ENCODE data around the gene GPRASP2.
"Not testable (repeated sequence)": the region's sequence is repeated elsewhere in the genome, so short reads cannot be mapped to it uniquely, and the experiment has no call there.

GPRASP2 gene

DNA sequence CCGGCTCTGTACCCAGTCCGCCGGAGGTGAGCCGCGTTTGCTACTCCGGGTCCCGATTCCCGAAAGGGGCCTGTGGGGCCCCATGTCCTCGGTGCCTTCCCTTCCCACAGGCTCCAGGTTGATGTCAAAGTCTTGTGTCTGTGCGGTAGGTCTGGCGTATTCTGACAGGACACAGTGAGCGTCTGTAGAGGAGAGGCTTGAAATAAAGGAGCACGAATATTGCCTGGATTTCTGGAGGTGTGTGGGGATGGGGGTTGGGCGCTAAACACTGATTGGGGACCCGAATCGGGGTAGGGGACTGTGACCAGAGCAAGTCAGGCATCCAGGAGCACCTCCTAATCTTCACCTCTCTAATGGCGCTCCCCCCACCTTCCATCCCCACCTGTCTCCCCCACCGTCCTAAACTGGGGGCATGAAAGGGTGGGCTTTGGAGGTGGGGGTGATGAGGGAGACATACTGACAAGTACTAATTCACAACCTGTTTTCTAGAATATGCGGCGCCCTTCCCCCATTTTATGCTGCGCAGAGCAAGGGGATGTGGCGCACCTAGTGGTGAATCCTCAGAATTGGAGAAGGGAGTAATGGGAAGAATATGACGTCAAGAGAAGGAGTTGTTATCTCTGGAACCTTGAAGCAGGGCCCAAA is 855 bp downstream of the GPRASP2 start:
- Histone ChIP-seq H3K4me1 (ENCODE audit: insufficient read depth, low read length) (no peaks in the 10 kb centered on the region), H3K9me3 (ENCODE audit: low read length) (no peaks in the 10 kb centered on the region), H3K27me3 (ENCODE audit: control insufficient read depth in 1 of 2, insufficient read depth in 2 of 2, low read length in 2 of 2) (no peaks in the 10 kb centered on the region), H3K27ac (ENCODE audit: low read depth, low read length) (peak overlapping the region; percentile 81), H3K36me3 (ENCODE audit: insufficient read depth, low read length) (no peaks in the 10 kb centered on the region), H3K9ac (ENCODE audit: low read length) (peak overlapping the region; percentile 89), H3K4me3 (ENCODE audit: low read depth in 1 of 2, low read length in 2 of 2) (peak overlapping the region; percentile 77 to 78)

DNA sequence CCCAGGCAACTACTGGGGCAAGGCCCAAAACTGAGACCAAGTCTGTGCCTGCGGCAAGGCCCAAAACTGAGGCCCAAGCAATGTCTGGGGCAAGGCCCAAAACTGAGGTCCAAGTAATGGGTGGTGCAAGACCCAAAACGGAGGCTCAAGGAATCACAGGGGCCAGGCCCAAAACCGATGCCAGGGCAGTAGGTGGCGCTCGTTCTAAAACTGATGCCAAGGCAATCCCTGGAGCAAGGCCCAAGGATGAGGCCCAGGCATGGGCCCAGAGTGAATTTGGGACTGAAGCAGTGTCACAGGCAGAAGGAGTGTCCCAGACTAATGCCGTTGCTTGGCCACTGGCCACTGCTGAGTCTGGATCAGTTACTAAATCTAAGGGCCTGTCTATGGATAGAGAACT is 2.7 kb downstream of the GPRASP2 start:
- Histone ChIP-seq H3K27ac (ENCODE audit: low read depth, low read length) (no peak overlapping the region), H3K4me3 (ENCODE audit: low read depth in 1 of 2, low read length in 2 of 2) (no peak overlapping the region)

DNA sequence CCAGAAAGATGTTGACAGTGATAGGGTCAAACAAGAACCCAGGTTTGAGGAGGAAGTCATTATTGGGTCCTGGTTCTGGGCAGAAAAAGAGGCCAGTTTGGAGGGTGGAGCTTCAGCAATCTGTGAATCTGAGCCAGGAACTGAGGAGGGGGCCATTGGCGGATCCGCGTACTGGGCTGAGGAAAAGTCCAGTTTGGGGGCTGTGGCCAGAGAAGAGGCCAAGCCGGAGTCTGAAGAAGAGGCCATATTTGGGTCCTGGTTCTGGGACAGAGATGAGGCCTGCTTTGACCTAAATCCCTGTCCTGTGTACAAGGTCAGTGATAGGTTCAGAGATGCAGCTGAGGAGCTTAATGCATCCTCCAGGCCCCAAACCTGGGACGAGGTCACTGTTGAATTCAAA is 3.7 kb downstream of the GPRASP2 start:
- Histone ChIP-seq H3K4me3 (ENCODE audit: low read depth in 1 of 2, low read length in 2 of 2) (no peak overlapping the region), H3K27ac (ENCODE audit: low read depth, low read length) (no peak overlapping the region), H3K36me3 (ENCODE audit: insufficient read depth, low read length) (no peaks in the 10 kb centered on the region), H3K4me1 (ENCODE audit: insufficient read depth, low read length) (no peaks in the 10 kb centered on the region), H3K9ac (ENCODE audit: low read length) (no peak overlapping the region), H3K27me3 (ENCODE audit: control insufficient read depth in 1 of 2, insufficient read depth in 2 of 2, low read length in 2 of 2) (no peaks in the 10 kb centered on the region), H3K9me3 (ENCODE audit: low read length) (no peaks in the 10 kb centered on the region)

More for the DNA sequence above, 2.7 kb downstream of the GPRASP2 start:
- no peaks in the 10 kb centered on the region for H3K27me3 ChIP-seq (ENCODE audit: control insufficient read depth in 1 of 2, insufficient read depth in 2 of 2, low read length in 2 of 2)
- no peaks in the 10 kb centered on the region for H3K36me3 ChIP-seq (ENCODE audit: insufficient read depth, low read length)
- no peaks in the 10 kb centered on the region for H3K4me1 ChIP-seq (ENCODE audit: insufficient read depth, low read length)
- H3K9me3 ChIP-seq (ENCODE audit: low read length): no peaks in the 10 kb centered on the region
- H3K9ac ChIP-seq (ENCODE audit: low read length): no peak overlapping the region

DNA sequence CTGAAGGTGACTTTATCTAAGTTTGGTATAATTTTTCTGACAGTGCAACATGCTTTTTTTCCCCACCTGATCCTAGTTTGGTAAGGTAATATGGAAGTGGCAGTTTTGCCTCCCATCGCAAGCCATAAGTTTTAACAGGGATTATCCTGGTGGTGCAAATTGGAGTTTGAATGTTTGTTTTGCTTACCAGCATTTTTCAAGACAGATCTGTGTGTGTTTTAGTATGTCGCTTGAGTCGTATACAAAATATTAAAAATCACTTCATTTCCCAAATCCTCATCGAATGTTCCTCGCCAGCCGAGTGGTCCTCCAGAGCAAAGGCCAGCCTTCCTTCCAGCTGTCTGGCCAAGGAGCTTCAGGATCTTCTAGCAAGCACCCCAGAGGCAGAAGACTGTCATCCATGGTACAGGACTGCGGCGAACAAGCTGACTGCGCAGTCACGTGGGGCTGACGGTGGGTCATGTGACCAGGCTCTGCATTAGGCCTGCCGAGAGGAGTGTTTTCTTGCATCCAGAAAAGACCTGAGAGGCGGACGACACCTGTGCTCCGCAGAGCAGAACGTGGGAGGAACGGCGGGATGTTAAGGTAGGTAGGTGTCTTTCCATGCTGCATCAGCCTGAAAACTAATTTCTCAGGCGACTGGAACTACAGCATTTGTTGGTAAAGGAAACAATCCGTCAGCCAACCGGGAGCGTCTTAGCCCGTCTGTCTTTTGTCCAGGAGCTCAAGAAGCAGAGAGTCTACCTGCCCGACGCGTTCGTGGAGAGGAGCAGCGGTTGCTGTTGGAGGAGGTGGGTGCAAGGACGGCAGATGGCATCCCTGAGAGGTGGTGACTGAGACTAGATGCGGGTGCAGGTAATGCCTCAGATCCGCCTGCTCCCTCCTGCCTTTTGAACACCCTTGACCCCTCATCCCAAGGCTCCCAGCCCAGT is 8.3 kb downstream of the GPRASP2 start, which contains the start of gene GPRASP3:
GPRASP3 (plus strand) TSS at position 507 of the 932 bp plus-strand sequence. CDS start 28,253 bp downstream, outside the sequence.
- Histone ChIP-seq H3K4me3 (ENCODE audit: low read depth in 1 of 2, low read length in 2 of 2) (peak within 1 kb of the TSS; percentile 21 to 77), H3K27ac (ENCODE audit: low read depth, low read length) (peak within 1 kb of the TSS; percentile 32), H3K27me3 (ENCODE audit: control insufficient read depth in 1 of 2, insufficient read depth in 2 of 2, low read length in 2 of 2) (no peaks in the 10 kb centered on the region), H3K9ac (ENCODE audit: low read length) (peak within 1 kb of the TSS; percentile 57), H3K9me3 (ENCODE audit: low read length) (no peaks in the 10 kb centered on the region), H3K4me1 (ENCODE audit: insufficient read depth, low read length) (no peaks in the 10 kb centered on the region), H3K36me3 (ENCODE audit: insufficient read depth, low read length) (no peaks in the 10 kb centered on the region)

DNA sequence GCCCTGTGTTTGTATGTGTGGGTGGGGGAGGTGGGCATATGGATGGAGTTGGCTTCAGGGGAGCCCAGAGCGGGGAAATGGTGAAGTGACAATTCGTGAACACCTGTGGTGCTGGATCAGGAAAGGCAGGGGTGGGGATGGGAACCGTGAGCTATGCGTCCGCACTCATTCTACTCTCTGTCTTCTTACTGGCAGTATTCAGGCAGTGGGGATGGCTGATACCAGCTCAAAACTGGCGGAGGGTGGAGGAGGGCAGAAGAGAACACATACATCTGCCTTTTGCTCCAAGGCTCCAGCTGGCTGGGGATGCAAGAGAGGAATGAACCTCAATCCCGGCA is 8.9 kb downstream of the GPRASP2 start:
- H3K36me3 ChIP-seq (ENCODE audit: insufficient read depth, low read length); H3K4me1 ChIP-seq (ENCODE audit: insufficient read depth, low read length); H3K9me3 ChIP-seq (ENCODE audit: low read length); H3K27me3 ChIP-seq (ENCODE audit: control insufficient read depth in 1 of 2, insufficient read depth in 2 of 2, low read length in 2 of 2); H3K27ac ChIP-seq (ENCODE audit: low read depth, low read length): not testable (repeated sequence)
- Histone ChIP-seq H3K9ac (ENCODE audit: low read length) (peak overlapping the region; percentile 57), H3K4me3 (ENCODE audit: low read depth in 1 of 2, low read length in 2 of 2) (peak overlapping the region; percentile 21 to 77)

DNA sequence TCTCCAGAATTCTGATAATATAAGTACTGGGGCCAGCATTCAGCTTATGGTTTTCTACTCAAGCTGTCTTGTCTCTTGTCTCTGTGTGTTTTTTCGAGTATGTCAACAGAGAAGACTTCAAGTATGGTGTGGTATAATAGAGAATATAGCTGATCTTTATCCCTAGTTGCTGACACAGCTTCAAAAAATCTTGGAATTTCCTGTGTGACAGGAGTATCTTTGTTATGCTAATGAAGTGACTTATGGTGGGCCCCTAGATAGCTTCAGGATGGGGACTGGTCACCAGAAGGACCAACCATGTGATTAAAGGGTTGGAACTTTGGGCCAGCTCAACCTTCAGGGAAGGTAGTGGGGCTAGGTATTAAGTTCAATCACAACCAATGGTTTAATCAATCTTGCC is 11.2 kb downstream of the GPRASP2 start:
- Histone ChIP-seq H3K4me1 (ENCODE audit: insufficient read depth, low read length) (no peaks in the 10 kb centered on the region), H3K9me3 (ENCODE audit: low read length) (no peaks in the 10 kb centered on the region), H3K4me3 (ENCODE audit: low read depth in 1 of 2, low read length in 2 of 2) (no peak overlapping the region), H3K9ac (ENCODE audit: low read length) (no peak overlapping the region), H3K27me3 (ENCODE audit: control insufficient read depth in 1 of 2, insufficient read depth in 2 of 2, low read length in 2 of 2) (no peaks in the 10 kb centered on the region), H3K27ac (ENCODE audit: low read depth, low read length) (no peak overlapping the region), H3K36me3 (ENCODE audit: insufficient read depth, low read length) (no peaks in the 10 kb centered on the region)

DNA sequence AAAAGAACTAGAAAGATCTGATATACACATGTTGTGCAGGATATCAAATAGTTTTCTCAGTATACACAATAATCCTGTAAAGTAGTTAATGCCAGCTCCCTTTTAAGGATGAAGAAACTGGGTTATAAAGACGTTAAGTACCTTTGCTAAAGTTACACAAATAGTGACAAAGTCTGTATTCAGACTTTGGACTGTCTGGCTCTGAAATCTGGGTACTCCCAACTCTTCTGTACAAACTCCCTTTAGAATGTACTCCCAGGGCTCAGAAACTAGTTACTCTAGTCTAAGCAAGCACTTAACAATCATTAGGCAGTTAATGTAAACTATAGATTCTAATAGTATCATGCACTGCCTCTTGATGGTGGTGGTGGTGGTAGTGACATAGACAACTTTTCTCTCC is 15.5 kb downstream of the GPRASP2 start:
- H3K9me3 ChIP-seq (ENCODE audit: low read length): no peaks in the 10 kb centered on the region
- no peak overlapping the region for H3K9ac ChIP-seq (ENCODE audit: low read length)
- no peaks in the 10 kb centered on the region for H3K27me3 ChIP-seq (ENCODE audit: control insufficient read depth in 1 of 2, insufficient read depth in 2 of 2, low read length in 2 of 2)
- H3K36me3 ChIP-seq (ENCODE audit: insufficient read depth, low read length): no peaks in the 10 kb centered on the region
- no peaks in the 10 kb centered on the region for H3K4me1 ChIP-seq (ENCODE audit: insufficient read depth, low read length)
- no peak overlapping the region for H3K27ac ChIP-seq (ENCODE audit: low read depth, low read length)
- H3K4me3 ChIP-seq (ENCODE audit: low read depth in 1 of 2, low read length in 2 of 2): no peak overlapping the region

DNA sequence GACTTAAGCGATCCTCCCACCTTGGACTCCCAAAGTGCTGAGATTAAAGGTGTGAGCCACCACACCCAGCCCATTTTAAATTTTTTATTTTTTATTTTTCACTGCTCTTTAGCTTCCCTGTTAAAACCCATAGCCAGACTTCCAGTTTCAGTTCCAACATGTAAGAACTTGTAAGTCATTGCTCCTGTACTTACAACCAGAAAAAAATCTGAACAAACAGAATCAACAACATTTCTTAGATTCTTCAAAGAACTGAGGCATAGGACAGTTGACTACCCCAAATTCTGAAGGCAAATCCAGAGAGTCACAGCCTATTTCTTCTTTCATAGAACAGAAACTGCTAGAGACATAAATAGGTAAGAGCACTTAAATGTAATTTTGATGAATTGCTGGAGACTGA is 16.4 kb downstream of the GPRASP2 start:
- Histone ChIP-seq H3K36me3 (ENCODE audit: insufficient read depth, low read length) (no peaks in the 10 kb centered on the region), H3K9ac (ENCODE audit: low read length) (no peak overlapping the region), H3K4me3 (ENCODE audit: low read depth in 1 of 2, low read length in 2 of 2) (no peak overlapping the region), H3K9me3 (ENCODE audit: low read length) (no peaks in the 10 kb centered on the region), H3K4me1 (ENCODE audit: insufficient read depth, low read length) (no peaks in the 10 kb centered on the region), H3K27ac (ENCODE audit: low read depth, low read length) (no peak overlapping the region), H3K27me3 (ENCODE audit: control insufficient read depth in 1 of 2, insufficient read depth in 2 of 2, low read length in 2 of 2) (no peaks in the 10 kb centered on the region)

DNA sequence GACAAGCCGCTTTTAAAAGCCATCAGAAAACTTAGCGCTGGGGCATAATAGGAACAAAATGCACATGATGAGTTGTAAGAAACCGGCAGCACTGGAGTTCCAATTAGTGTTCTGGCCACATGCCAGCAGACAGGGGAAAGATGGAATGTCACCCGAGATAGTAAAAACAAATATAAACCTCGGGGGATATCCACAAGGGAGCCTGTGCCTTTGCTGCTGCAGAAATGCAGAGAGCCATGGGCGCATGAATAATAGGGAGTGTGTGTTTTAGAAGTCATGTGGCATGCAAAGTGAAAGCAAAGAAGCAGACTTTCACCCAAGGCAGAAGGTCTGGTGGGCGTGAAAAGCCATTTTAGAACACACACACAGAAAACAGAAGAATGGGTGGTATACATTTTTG is 27.4 kb downstream of the GPRASP2 start:
- Histone ChIP-seq H3K36me3 (ENCODE audit: insufficient read depth, low read length) (no peaks in the 10 kb centered on the region), H3K27ac (ENCODE audit: low read depth, low read length) (no peak overlapping the region), H3K27me3 (ENCODE audit: control insufficient read depth in 1 of 2, insufficient read depth in 2 of 2, low read length in 2 of 2) (no peaks in the 10 kb centered on the region)

DNA sequence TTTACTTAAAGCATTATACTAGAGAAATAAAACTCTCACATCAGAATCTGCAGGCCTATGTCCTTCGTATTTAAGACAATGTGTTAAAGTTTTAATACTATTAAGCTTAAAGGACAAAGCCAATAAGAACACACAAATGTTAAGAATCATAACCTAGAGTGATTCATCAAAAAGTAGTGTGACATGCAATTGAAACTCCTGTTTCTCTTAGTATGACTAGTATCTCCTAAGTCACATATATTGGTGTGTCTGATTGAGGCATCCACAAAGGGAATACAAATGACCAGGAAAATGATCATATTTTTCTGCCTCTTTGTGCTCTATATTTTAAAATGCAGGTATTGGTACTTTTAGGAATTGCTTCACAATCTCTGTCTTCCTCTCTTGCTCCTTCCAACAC is 32.1 kb downstream of the GPRASP2 start:
- Histone ChIP-seq H3K4me3 (ENCODE audit: low read depth in 1 of 2, low read length in 2 of 2) (no peak overlapping the region), H3K9ac (ENCODE audit: low read length) (no peak overlapping the region), H3K36me3 (ENCODE audit: insufficient read depth, low read length) (no peaks in the 10 kb centered on the region), H3K4me1 (ENCODE audit: insufficient read depth, low read length) (no peaks in the 10 kb centered on the region), H3K27me3 (ENCODE audit: control insufficient read depth in 1 of 2, insufficient read depth in 2 of 2, low read length in 2 of 2) (peaks cover 0 to 14% of the 10 kb centered on the region in 2 donors), H3K9me3 (ENCODE audit: low read length) (no peaks in the 10 kb centered on the region), H3K27ac (ENCODE audit: low read depth, low read length) (no peak overlapping the region)

More for the DNA sequence above, 27.4 kb downstream of the GPRASP2 start:
- Histone ChIP-seq H3K4me3 (ENCODE audit: low read depth in 1 of 2, low read length in 2 of 2) (no peak overlapping the region), H3K9ac (ENCODE audit: low read length) (no peak overlapping the region), H3K4me1 (ENCODE audit: insufficient read depth, low read length) (no peaks in the 10 kb centered on the region), H3K9me3 (ENCODE audit: low read length) (no peaks in the 10 kb centered on the region)

DNA sequence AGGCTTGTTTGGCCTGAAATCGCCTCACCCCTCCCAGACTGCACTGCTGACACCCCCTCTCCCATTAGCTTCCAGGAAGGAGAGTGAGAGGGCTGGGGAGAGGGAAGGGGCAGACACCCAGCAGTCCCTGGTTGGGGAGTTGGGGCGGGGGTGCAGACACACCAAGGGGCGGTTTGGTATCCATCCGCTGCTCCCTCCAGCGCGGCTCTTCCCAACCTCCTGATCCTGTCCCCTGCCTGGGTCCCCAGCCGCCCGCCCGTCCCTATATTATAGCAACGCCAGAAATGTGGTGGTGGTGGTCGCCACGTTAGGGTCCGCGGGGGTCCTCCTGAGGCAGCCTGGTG is 33.2 kb downstream of the GPRASP2 start:
- H3K4me1 ChIP-seq (ENCODE audit: insufficient read depth, low read length): no peaks in the 10 kb centered on the region
- no peak overlapping the region for H3K27ac ChIP-seq (ENCODE audit: low read depth, low read length)
- H3K27me3 ChIP-seq (ENCODE audit: control insufficient read depth in 1 of 2, insufficient read depth in 2 of 2, low read length in 2 of 2): peaks cover 0 to 14% of the 10 kb centered on the region in 2 donors
- H3K36me3 ChIP-seq (ENCODE audit: insufficient read depth, low read length): no peaks in the 10 kb centered on the region
- no peaks in the 10 kb centered on the region for H3K9me3 ChIP-seq (ENCODE audit: low read length)
- peak overlapping the region; percentile 45 to 61 for H3K4me3 ChIP-seq (ENCODE audit: low read depth in 1 of 2, low read length in 2 of 2)
- no peak overlapping the region for H3K9ac ChIP-seq (ENCODE audit: low read length)
